Measurements from ENCODE around the gene SMOC1. TPM values are rescaled to one million over a fixed set of nuclear protein-coding genes. Genes with fewer than 3 reads are reported as not detected.
A peak's percentile ranks its signal among the peaks of the same experiment; 100 is the strongest.

Gene SMOC1
- total RNA-seq, 1 donor from 2014 or later: 0.38 TPM

DNA sequence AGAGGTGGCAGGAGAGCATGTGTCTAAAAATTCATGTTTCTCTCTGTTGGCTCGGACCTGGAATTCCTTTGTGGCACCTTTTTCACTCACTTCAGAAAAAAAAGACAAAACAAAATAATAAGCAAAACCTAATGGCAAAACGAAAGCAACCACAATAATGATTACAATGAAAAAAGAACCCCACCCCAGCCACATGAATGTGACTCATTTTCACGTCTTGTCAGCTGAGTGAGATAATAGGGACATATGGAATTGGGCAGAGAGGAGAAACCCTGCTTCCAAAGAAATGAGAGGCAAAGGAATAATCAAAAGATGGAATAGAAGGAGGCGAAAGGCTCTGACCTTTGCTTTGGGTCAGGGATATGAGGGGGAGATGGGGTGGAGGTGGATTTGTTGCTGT is 166.1 kb downstream of the SMOC1 start:
- H3K4me3 Mint-ChIP-seq (ENCODE audit: unreplicated experiment): no peak overlapping the region
- no peaks in the 10 kb centered on the region for H3K36me3 Mint-ChIP-seq (ENCODE audit: low read depth, unreplicated experiment)
- H3K27me3 Mint-ChIP-seq (ENCODE audit: unreplicated experiment): no peaks in the 10 kb centered on the region
- no peak overlapping the region for H3K27ac Mint-ChIP-seq (ENCODE audit: unreplicated experiment)
- TF ChIP-seq, protein P1, sequence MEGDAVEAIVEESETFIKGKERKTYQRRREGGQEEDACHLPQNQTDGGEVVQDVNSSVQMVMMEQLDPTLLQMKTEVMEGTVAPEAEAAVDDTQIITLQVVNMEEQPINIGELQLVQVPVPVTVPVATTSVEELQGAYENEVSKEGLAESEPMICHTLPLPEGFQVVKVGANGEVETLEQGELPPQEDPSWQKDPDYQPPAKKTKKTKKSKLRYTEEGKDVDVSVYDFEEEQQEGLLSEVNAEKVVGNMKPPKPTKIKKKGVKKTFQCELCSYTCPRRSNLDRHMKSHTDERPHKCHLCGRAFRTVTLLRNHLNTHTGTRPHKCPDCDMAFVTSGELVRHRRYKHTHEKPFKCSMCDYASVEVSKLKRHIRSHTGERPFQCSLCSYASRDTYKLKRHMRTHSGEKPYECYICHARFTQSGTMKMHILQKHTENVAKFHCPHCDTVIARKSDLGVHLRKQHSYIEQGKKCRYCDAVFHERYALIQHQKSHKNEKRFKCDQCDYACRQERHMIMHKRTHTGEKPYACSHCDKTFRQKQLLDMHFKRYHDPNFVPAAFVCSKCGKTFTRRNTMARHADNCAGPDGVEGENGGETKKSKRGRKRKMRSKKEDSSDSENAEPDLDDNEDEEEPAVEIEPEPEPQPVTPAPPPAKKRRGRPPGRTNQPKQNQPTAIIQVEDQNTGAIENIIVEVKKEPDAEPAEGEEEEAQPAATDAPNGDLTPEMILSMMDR (IDR thresholded peaks at IDR 0.05; ENCODE audit: unreplicated experiment): no peak
- H3K4me1 Mint-ChIP-seq (ENCODE audit: unreplicated experiment): peaks cover 12% of the 10 kb centered on the region
- no peaks in the 10 kb centered on the region for H3K9me3 Mint-ChIP-seq (ENCODE audit: unreplicated experiment)
- no peak for DNase-seq (ENCODE audit: low spot score)

- Mint-ChIP-seq H3K9me3 (ENCODE audit: unreplicated experiment) (no peaks in the 10 kb centered on the region), H3K27ac (ENCODE audit: unreplicated experiment) (no peak overlapping the region), H3K36me3 (ENCODE audit: low read depth, unreplicated experiment) (no peaks in the 10 kb centered on the region), H3K4me3 (ENCODE audit: unreplicated experiment) (no peak overlapping the region), H3K4me1 (ENCODE audit: unreplicated experiment) (peaks cover 12% of the 10 kb centered on the region), H3K27me3 (ENCODE audit: unreplicated experiment) (no peaks in the 10 kb centered on the region)
- TF ChIP-seq, protein P1 (IDR thresholded peaks at IDR 0.05; ENCODE audit: unreplicated experiment): peak; percentile 35
- DNase-seq (ENCODE audit: low spot score): peak; percentile 86
Observed at GRCh38 chr14:70045844-70046535, 166.8 kb downstream of the SMOC1 start.

GRCh38 chr14:70047598-70048312 is 168.5 kb downstream of the SMOC1 start:
- Mint-ChIP-seq H3K9me3 (ENCODE audit: unreplicated experiment) (no peaks in the 10 kb centered on the region), H3K27me3 (ENCODE audit: unreplicated experiment) (no peaks in the 10 kb centered on the region), H3K4me3 (ENCODE audit: unreplicated experiment) (no peak overlapping the region), H3K36me3 (ENCODE audit: low read depth, unreplicated experiment) (no peaks in the 10 kb centered on the region), H3K27ac (ENCODE audit: unreplicated experiment) (no peak overlapping the region), H3K4me1 (ENCODE audit: unreplicated experiment) (peaks cover 6% of the 10 kb centered on the region)
- DNase-seq (ENCODE audit: low spot score): no peak
- TF ChIP-seq, protein P1 (IDR thresholded peaks at IDR 0.05; ENCODE audit: unreplicated experiment): no peak

- Mint-ChIP-seq H3K27me3 (ENCODE audit: unreplicated experiment) (no peaks in the 10 kb centered on the region), H3K27ac (ENCODE audit: unreplicated experiment) (no peak overlapping the region), H3K36me3 (ENCODE audit: low read depth, unreplicated experiment) (no peaks in the 10 kb centered on the region), H3K4me3 (ENCODE audit: unreplicated experiment) (no peak overlapping the region), H3K4me1 (ENCODE audit: unreplicated experiment) (peaks cover under 1% of the 10 kb centered on the region), H3K9me3 (ENCODE audit: unreplicated experiment) (no peaks in the 10 kb centered on the region)
- DNase-seq (ENCODE audit: low spot score): no peak
- TF ChIP-seq, protein P1 (IDR thresholded peaks at IDR 0.05; ENCODE audit: unreplicated experiment): no peak
Observed at GRCh38 chr14:70048313-70048654, 169.1 kb downstream of the SMOC1 start.

DNA sequence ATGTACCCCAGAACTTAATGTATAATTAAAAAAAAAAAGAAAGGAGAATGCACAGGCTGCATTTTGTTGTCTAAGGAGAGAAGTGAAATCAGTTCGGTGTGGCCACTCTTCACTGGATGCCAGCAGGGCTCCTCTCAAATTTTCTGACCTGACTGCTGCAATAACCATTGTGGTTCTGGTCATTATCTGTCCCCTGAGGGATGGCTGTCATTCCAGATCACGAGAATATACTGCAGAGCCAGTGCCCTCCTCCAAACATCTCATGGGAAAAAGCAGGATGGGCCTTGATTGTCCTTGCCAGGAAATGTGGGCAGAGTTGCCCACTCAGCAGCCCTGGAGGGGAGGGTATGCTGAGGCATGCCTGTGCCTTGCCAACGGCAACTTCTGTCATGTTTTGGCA is 170.4 kb downstream of the SMOC1 start:
- Mint-ChIP-seq H3K27me3 (ENCODE audit: unreplicated experiment) (no peaks in the 10 kb centered on the region), H3K27ac (ENCODE audit: unreplicated experiment) (no peak overlapping the region), H3K36me3 (ENCODE audit: low read depth, unreplicated experiment) (no peaks in the 10 kb centered on the region), H3K4me3 (ENCODE audit: unreplicated experiment) (no peak overlapping the region), H3K9me3 (ENCODE audit: unreplicated experiment) (no peaks in the 10 kb centered on the region), H3K4me1 (ENCODE audit: unreplicated experiment) (no peaks in the 10 kb centered on the region)
- TF ChIP-seq, protein P1 (IDR thresholded peaks at IDR 0.05; ENCODE audit: unreplicated experiment): no peak
- no peak for DNase-seq (ENCODE audit: low spot score)
